Measurements from ENCODE around the gene MEIS2. TPM values are rescaled to one million over a fixed set of nuclear protein-coding genes. Genes with fewer than 3 reads are reported as not detected.

The MEIS2 gene
- total and polyA plus RNA-seq, 2 donors (not counting 3 experiments of a cell fraction or from before 2014, with no cell fraction given) = 22.5 to 26.2 TPM

DNA sequence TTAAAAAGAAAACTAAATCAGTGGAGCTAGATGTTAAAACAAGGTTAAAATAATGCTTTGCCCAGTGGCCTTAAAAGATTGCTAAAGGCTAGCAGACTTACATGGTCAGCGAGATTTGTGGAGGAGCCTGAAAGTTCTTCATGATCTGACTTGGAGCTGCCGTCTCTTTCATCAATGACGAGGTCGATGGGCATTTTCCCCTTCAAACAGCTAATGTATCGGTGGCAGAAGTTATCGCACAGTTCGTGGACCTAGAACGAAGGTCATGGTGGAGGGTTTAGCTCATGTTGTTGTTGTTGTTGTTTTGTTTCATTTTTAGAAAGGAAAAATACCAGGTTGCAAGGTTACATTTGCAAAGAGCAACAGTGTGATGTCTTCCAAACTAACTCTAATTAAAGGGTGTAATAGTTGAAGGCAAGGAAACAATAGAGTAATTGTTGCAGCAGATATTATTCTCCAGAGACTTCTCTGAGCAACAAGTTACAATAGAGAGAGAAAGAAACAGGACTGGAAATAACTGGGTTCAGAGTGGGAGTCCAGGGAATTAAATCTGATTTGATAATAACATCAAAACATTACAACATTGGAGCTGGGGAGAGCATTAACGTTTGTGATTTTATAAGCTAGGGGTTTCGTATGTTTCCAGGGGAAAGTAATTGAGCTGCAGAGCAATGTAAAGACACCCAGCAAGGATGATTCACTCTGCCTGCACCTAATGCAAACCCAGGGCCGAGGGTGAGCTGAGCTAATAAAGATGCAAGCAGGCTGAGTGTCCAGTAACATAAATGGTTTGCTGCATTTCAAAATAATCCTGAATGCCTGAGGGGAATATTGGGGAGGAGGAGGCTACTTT is 6.6 kb downstream of the MEIS2 start:
- FAIRE-seq = no peak
- Histone ChIP-seq H3K9me1 (replicated peaks; ENCODE audit: control insufficient read depth, extremely low read depth, insufficient read depth, low read length) (no peaks in the 10 kb centered on the region), H3K79me2 (ENCODE audit: control insufficient read depth, insufficient read depth, low read length) (peaks cover 15% of the 10 kb centered on the region), H3K9ac (replicated peaks; ENCODE audit: extremely low read depth, insufficient read depth, low read length) (no peak overlapping the region), H3K4me3 (replicated peaks in 1 of 3; ENCODE audit: insufficient read depth in 1 of 3, low read depth in 1 of 3, low read length in 3 of 3) (no peak overlapping the region), H4K20me1 (replicated peaks; ENCODE audit: control insufficient read depth, extremely low read depth, insufficient read depth, low read length) (no peaks in the 10 kb centered on the region), H3K27ac (ENCODE audit: insufficient read depth, low read depth, low read length) (no peak overlapping the region), H3K36me3 (ENCODE audit: control insufficient read depth in 2 of 2, extremely low read depth in 1 of 2, insufficient read depth in 2 of 2, low read length in 2 of 2) (peaks cover 0 to 2% of the 10 kb centered on the region in 2 experiments), H3K9me3 (replicated peaks; ENCODE audit: control insufficient read depth, insufficient read depth, low read length) (no peaks in the 10 kb centered on the region), H2AFZ (ENCODE audit: low read depth, low read length) (no peak overlapping the region), H3K4me2 (ENCODE audit: insufficient read depth, low read length) (no peak overlapping the region), H3K4me1 (ENCODE audit: control insufficient read depth, extremely low read depth, insufficient read depth, low read length) (peaks cover 14% of the 10 kb centered on the region), H3K27me3 (ENCODE audit: control insufficient read depth in 2 of 2, insufficient read depth in 2 of 2, low read length in 2 of 2) (no peaks in the 10 kb centered on the region)
- ChIA-PET CTCF (interaction anchor here (1.3 kb wide), 1 partner anchor 9 kb away, joined by 3 read pairs; no protein-coding TSS in a partner anchor), POLR2A (no interaction called here)
- dilution Hi-C loops (cut with MboI; ENCODE audit: extremely low pct_ligation_motif_present, low sequenced_read_pairs) = no loop called here
- no peak for DNase-seq (ENCODE audit: low read depth, low spot score)
- BruUV-seq (replicated peaks) = no TSS peak
- TF ChIP-seq FOS (IDR thresholded peaks at IDR 0.05; ENCODE audit: borderline replicate concordance, insufficient read depth, low read length) (no peak), GATA2 (IDR thresholded peaks at IDR 0.05; ENCODE audit: insufficient read depth, insufficient read length, low read depth, low read length) (no peak), EZH2 (IDR thresholded peaks at IDR 0.05; ENCODE audit: borderline replicate concordance, low read depth, low read length, severe bottlenecking) (no peak), POLR2A (IDR thresholded peaks at IDR 0.05; ENCODE audit: low read depth, low read length) (no peak), MYC (IDR thresholded peaks at IDR 0.05; ENCODE audit: low read depth, low read length) (no peak), POLR2AphosphoS5 (IDR thresholded peaks at IDR 0.05; ENCODE audit: insufficient read depth, low read depth, low read length) (no peak), JUN (IDR thresholded peaks at IDR 0.05; ENCODE audit: borderline replicate concordance, insufficient read depth, insufficient read length, low read depth) (no peak)
- TF ChIP-seq, protein P1, sequence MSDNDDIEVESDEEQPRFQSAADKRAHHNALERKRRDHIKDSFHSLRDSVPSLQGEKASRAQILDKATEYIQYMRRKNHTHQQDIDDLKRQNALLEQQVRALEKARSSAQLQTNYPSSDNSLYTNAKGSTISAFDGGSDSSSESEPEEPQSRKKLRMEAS (IDR thresholded peaks at IDR 0.05; ENCODE audit: insufficient read depth, insufficient read length) = no peak
- TF ChIP-seq, protein P2, sequence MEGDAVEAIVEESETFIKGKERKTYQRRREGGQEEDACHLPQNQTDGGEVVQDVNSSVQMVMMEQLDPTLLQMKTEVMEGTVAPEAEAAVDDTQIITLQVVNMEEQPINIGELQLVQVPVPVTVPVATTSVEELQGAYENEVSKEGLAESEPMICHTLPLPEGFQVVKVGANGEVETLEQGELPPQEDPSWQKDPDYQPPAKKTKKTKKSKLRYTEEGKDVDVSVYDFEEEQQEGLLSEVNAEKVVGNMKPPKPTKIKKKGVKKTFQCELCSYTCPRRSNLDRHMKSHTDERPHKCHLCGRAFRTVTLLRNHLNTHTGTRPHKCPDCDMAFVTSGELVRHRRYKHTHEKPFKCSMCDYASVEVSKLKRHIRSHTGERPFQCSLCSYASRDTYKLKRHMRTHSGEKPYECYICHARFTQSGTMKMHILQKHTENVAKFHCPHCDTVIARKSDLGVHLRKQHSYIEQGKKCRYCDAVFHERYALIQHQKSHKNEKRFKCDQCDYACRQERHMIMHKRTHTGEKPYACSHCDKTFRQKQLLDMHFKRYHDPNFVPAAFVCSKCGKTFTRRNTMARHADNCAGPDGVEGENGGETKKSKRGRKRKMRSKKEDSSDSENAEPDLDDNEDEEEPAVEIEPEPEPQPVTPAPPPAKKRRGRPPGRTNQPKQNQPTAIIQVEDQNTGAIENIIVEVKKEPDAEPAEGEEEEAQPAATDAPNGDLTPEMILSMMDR (IDR thresholded peaks at IDR 0.05; ENCODE audit: extremely low read depth in 1 of 2, insufficient read depth in 1 of 2, low read depth in 1 of 2, low read length in 2 of 2) = no peak
- intact Hi-C loops (cut with micrococcal nuclease) = no loop called here
